Thoracic aorta (tissue), 2 donors: ENCODE measurements around the gene NUMBL. TPM values are rescaled to one million over a fixed set of nuclear protein-coding genes. Genes with fewer than 3 reads are reported as not detected.
A peak's percentile ranks its signal among the peaks of the same experiment; 100 is the strongest.

ENCODE experiments used
- ATAC-seq: fragments of 150-250 bp; one replicate; pipeline ENCODE4 v1.8.0; 2017; ENCODE audit warnings: low read depth; ENCODE audit not compliant: insufficient number of reproducible peaks, low FRiP score
- DNase-seq: peaks from one replicate; pipeline ENCODE4 v3.0.0-alpha.2; 2020; ENCODE audit warnings: low spot score
- H3K27ac ChIP-seq, 2 donors: fragments of 200-600 bp; sonication (generic); 1 replicate in 1 of 2; 2 replicates in 1 of 2; pipeline ENCODE4 v1.5.1; 2016; ENCODE audit warnings: mild to moderate bottlenecking in 2 of 2, moderate library complexity in 2 of 2
- H3K27me3 ChIP-seq: fragments of 200-600 bp; sonication (generic); replicated peaks from 2 replicates; pipeline ENCODE4 v1.6.0; 2016; ENCODE audit warnings: mild to moderate bottlenecking; ENCODE audit not compliant: insufficient read depth
- H3K36me3 ChIP-seq: fragments of 200-600 bp; sonication (generic); one replicate; pipeline ENCODE4 v1.5.1; 2016
- H3K4me1 ChIP-seq, 2 donors: fragments of 200-600 bp; sonication (generic); 1 replicate in 1 of 2; 2 replicates in 1 of 2; pipeline versions ENCODE4 v1.5.1 to v1.6.0; 2016; ENCODE audit warnings: low read depth in 2 of 2, mild to moderate bottlenecking in 1 of 2; ENCODE audit not compliant: control insufficient read depth in 1 of 2
- H3K4me3 ChIP-seq: fragments of 200-600 bp; sonication (generic); 2 replicates; pipeline ENCODE4 v1.5.1; 2016; ENCODE audit warnings: mild to moderate bottlenecking
- H3K9me3 ChIP-seq: fragments of 200-600 bp; sonication (generic); 2 replicates; pipeline ENCODE4 v1.5.1; 2016
- total RNA-seq, 2 donors: library from RNA; depleted of rRNA; stranded (reverse); fragments of >200 nt; gene quantifications; one replicate each; pipeline versions ENCODE4 v1.1.0 to v1.2.3, GENCODE V29; 2016
- TF ChIP-seq, protein P1 (sequence below): fragments of 200-600 bp; sonication (generic); IDR thresholded peaks from one replicate; pipeline ENCODE4 v1.5.1; 2019; ENCODE audit warnings: antibody characterized with exemption

The NUMBL gene
- total RNA-seq, 2 donors from 2014 or later = 101 to 133 TPM

DNA sequence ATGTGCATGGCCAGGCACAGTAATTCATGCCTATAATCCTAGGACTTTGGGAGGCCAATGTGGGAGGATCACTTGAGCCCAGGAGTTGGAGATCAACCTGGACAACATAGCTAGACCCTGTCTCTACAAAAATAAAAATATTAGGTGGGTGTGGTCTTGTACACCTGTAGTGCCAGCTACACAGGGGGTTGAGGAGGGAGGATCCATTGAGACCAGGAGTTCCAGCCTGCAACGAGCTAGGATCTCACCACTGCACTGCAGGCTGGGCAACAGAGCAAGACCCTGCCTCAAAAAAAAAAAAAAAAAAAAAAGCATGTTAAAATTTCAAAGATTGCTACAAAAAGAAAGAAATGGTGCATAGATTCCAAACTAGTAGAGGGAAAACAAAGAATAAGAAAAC, 52.1 kb downstream of the NUMBL start:
- no peaks in the 10 kb centered on the region for H3K27me3 ChIP-seq
- no peaks in the 10 kb centered on the region for H3K9me3 ChIP-seq
- no peak for DNase-seq
- no peaks in the 10 kb centered on the region for H3K36me3 ChIP-seq
- peaks cover 18 to 56% of the 10 kb centered on the region in 2 donors for H3K4me1 ChIP-seq
- no peak for ATAC-seq
- H3K27ac ChIP-seq = no peak overlapping the region
- TF ChIP-seq, protein P1, sequence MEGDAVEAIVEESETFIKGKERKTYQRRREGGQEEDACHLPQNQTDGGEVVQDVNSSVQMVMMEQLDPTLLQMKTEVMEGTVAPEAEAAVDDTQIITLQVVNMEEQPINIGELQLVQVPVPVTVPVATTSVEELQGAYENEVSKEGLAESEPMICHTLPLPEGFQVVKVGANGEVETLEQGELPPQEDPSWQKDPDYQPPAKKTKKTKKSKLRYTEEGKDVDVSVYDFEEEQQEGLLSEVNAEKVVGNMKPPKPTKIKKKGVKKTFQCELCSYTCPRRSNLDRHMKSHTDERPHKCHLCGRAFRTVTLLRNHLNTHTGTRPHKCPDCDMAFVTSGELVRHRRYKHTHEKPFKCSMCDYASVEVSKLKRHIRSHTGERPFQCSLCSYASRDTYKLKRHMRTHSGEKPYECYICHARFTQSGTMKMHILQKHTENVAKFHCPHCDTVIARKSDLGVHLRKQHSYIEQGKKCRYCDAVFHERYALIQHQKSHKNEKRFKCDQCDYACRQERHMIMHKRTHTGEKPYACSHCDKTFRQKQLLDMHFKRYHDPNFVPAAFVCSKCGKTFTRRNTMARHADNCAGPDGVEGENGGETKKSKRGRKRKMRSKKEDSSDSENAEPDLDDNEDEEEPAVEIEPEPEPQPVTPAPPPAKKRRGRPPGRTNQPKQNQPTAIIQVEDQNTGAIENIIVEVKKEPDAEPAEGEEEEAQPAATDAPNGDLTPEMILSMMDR = no peak
- no peak overlapping the region for H3K4me3 ChIP-seq

DNA sequence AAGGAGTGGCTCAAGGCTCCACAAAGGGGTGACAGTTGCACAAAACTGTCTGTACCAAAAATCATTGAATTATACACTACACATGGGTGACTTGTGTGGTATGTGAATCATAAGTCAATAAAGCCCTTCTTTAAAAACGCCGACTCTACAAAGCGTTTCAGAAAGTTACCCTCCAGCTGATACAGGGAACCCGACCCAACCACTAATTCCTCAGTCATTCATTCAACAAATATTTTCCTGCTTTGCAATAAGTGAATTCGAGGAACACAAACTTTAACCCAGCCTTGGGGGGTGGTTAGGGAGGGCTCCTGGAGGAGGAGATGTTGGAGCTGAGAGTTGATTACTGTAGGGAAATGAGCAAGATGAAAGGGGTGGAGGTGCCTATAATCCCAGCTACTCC, 57.2 kb downstream of the NUMBL start:
- TF ChIP-seq, protein P1 = no peak

DNA sequence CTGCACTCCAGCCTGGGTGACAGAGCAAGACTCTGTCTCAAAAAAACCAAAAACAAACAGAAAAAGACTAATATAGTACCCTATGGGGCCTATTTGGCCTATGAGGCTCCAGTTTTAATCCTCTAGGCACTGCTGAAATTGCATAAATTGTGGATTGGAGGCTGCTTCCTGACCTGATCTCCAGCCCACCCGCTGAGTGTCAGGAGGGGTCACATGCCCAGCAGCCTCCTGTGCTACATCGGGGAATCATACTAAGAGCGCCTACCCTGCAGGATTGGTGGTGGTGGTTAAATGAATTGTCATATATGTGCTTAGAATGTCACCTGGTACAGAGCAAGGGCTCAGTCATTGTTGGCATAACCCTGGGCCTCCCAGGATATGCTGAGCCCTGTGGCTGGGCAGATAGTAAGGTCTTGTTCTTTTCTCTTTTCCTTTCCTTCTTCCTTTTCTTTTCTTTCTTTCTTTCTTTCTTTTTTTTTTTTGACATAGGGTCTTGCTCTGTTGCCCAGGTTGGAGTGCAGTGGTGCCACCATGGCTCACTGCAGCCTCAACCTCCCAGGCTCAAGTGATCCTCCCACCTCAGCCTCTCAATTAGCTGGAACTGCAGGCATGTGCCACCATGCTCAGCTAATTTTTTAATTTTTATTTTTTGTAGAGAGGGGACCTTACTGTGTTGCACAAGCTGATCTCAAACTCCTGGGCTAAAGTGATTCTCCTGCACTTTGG, 58.0 kb downstream of the NUMBL start:
- Histone ChIP-seq H3K9me3 (no peaks in the 10 kb centered on the region), H3K4me3 (no peak overlapping the region), H3K27me3 (no peaks in the 10 kb centered on the region), H3K36me3 (peaks cover 8% of the 10 kb centered on the region), H3K27ac (peak overlapping the region in 1 of 2 donors; percentile 26), H3K4me1 (peaks cover 3 to 16% of the 10 kb centered on the region in 2 donors)
- TF ChIP-seq, protein P1 = no peak
- DNase-seq = no peak
- ATAC-seq = no peak

More for the DNA sequence above, 57.2 kb downstream of the NUMBL start:
- no peaks in the 10 kb centered on the region for H3K27me3 ChIP-seq
- peak overlapping the region; percentile 65 to 86 for H3K27ac ChIP-seq
- no peaks in the 10 kb centered on the region for H3K9me3 ChIP-seq
- H3K4me1 ChIP-seq = peaks cover 3 to 16% of the 10 kb centered on the region in 2 donors
- peaks cover under 1% of the 10 kb centered on the region for H3K36me3 ChIP-seq
- DNase-seq (no peak), ATAC-seq (no peak)
- no peak overlapping the region for H3K4me3 ChIP-seq

DNA sequence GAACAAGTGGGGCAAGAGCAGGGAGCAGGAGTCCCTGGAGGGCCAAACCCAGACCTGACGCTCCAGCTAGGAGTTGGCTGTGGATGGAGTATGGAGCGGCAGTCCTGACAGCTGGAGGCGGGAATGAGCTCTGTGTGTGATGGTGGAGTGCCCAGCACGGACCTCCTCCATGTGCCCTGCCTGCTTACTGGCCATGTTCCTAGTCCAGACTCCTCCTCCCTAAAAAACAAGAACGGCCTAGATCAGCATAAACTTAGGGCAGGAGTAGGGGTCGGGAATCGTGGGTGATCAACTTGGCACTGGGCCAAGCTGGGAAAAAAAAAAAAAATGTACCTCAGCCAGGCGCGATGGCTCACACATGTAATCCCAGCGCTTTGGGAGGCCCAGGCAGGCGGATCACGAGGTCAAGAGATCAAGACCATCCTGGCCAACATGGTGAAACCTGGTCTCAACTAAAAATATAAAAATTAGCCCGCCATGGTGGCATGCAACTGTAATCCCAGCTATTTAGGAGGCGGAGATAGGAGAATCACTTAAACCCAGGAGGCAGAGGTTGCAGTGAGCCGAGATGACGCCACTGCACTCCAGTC, 59.8 kb downstream of the NUMBL start:
- DNase-seq (no peak), ATAC-seq (no peak)
- Histone ChIP-seq H3K9me3 (no peaks in the 10 kb centered on the region), H3K4me3 (no peak overlapping the region), H3K27ac (peak overlapping the region; percentile 38 to 39), H3K27me3 (no peaks in the 10 kb centered on the region), H3K36me3 (peaks cover 23% of the 10 kb centered on the region), H3K4me1 (peaks cover 3 to 16% of the 10 kb centered on the region in 2 donors)
- TF ChIP-seq, protein P1 = no peak

DNA sequence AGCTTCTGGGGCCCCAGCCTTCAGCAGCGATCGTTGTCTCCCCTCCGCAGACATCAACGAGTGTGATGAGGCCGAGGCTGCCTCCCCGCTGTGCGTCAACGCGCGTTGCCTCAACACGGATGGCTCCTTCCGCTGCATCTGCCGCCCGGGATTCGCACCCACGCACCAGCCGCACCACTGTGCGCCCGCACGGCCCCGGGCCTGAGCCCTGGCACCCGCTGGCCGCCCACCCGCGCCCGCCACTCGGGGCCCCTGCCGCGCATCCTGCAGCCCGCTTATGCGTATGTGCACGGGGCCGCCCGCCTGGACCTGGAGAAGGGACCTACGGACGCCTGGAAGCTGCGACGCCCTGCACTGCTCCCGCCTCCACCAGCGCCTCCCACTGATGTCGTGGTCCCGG, 61.1 kb downstream of the NUMBL start:
- Histone ChIP-seq H3K4me1 (peaks cover 3 to 15% of the 10 kb centered on the region in 2 donors), H3K27ac (no peak overlapping the region), H3K9me3 (no peaks in the 10 kb centered on the region), H3K27me3 (no peaks in the 10 kb centered on the region), H3K36me3 (peaks cover 27% of the 10 kb centered on the region), H3K4me3 (no peak overlapping the region)
- TF ChIP-seq, protein P1 = no peak
- DNase-seq (no peak), ATAC-seq (no peak)
